Keratinocyte (primary cell): ENCODE data around the gene DMPK. TPM values are rescaled to one million over a fixed set of nuclear protein-coding genes. Genes with fewer than 3 reads are reported as not detected.

ENCODE experiments used
- DNase-seq: peaks from one replicate; pipeline ENCODE4 v3.0.0-alpha.2; 2011; ENCODE audit warnings: low read depth, missing footprints, low spot score
- FAIRE-seq: peaks from 2 replicates; lab custom pipeline; 2011; peaks lifted over from hg19 to GRCh38; lab: Jason Lieb, UNC
- H2AFZ ChIP-seq: 2 replicates; pipeline ENCODE4 v1.6.0; 2012; ENCODE audit warnings: low read length, control low read depth, inconsistent platforms; ENCODE audit not compliant: control insufficient read depth
- H3K27ac ChIP-seq: 2 replicates; pipeline ENCODE4 v1.5.1; 2011; ENCODE audit warnings: low read length; ENCODE audit not compliant: control insufficient read depth, insufficient read depth
- H3K27me3 ChIP-seq: 3 replicates; pipeline ENCODE4 v1.6.0; 2011; ENCODE audit warnings: low read length; ENCODE audit not compliant: control insufficient read depth, insufficient read depth; ENCODE audit errors: extremely low read depth
- H3K36me3 ChIP-seq, 2 experiments: 2 replicates in 1 of 2; 3 replicates in 1 of 2; pipeline ENCODE4 v1.5.1; 2011; ENCODE audit warnings: low read length in 2 of 2, mild to moderate bottlenecking in 1 of 2; ENCODE audit not compliant: control insufficient read depth in 2 of 2, insufficient read depth in 2 of 2; ENCODE audit errors: extremely low read depth in 1 of 2
- H3K4me1 ChIP-seq: 3 replicates; pipeline ENCODE4 v1.5.1; 2011; ENCODE audit warnings: low read length; ENCODE audit not compliant: control insufficient read depth, insufficient read depth; ENCODE audit errors: extremely low read depth
- H3K4me2 ChIP-seq: 3 replicates; pipeline ENCODE4 v1.6.0; 2011; ENCODE audit warnings: low read depth, low read length; ENCODE audit not compliant: control insufficient read depth, insufficient read depth; ENCODE audit errors: extremely low read depth
- H3K4me3 ChIP-seq, 3 experiments: fragments of 200-600 bp in 1 of 3; sonication (generic) in 1 of 3; 2 replicates in 2 of 3; 3 replicates in 1 of 3; pipeline ENCODE4 v1.5.1; 2011 to 2016; ENCODE audit warnings: low read length in 3 of 3, mild to moderate bottlenecking in 3 of 3, control low read depth in 2 of 3, inconsistent platforms in 1 of 3, low read depth in 1 of 3, mixed read lengths in 1 of 3, mixed run types in 1 of 3, moderate library complexity in 1 of 3; ENCODE audit not compliant: control insufficient read depth in 2 of 3, insufficient read depth in 2 of 3; ENCODE audit errors: extremely low read depth in 1 of 3
- H3K79me2 ChIP-seq: 2 replicates; pipeline ENCODE4 v1.6.0; 2012; ENCODE audit warnings: low read length; ENCODE audit not compliant: control insufficient read depth, insufficient read depth
- H3K9ac ChIP-seq: 3 replicates; pipeline ENCODE4 v1.6.0; 2011; ENCODE audit warnings: low read length; ENCODE audit not compliant: control insufficient read depth, insufficient read depth; ENCODE audit errors: extremely low read depth
- H3K9me1 ChIP-seq: 3 replicates; pipeline ENCODE4 v1.6.0; 2011; ENCODE audit warnings: low read length; ENCODE audit not compliant: control insufficient read depth, insufficient read depth; ENCODE audit errors: extremely low read depth
- H3K9me3 ChIP-seq: 2 replicates; pipeline ENCODE4 v1.5.1; 2012; ENCODE audit warnings: low read depth, low read length; ENCODE audit not compliant: control insufficient read depth
- H4K20me1 ChIP-seq: 3 replicates; pipeline ENCODE4 v1.6.0; 2011; ENCODE audit warnings: low read length; ENCODE audit not compliant: control insufficient read depth, insufficient read depth; ENCODE audit errors: extremely low read depth
- EZH2 ChIP-seq: IDR thresholded peaks from one replicate; pipeline ENCODE4 v1.6.1; 2012; ENCODE audit warnings: inconsistent platforms, mild to moderate bottlenecking, low read length, moderate library complexity
- dilution Hi-C: fragments of 300-500 bp; cut with MboI; formaldehyde crosslinking; loops from one replicate; pipeline ENCODE4 v1.7.0; 2020; ENCODE audit warnings: low sequenced_read_pairs; ENCODE audit not compliant: extremely low pct_ligation_motif_present
- polyA plus RNA-seq, 5 experiments: library from polyadenylated mRNA; depleted of rRNA in 3 of 5; stranded (reverse) in 3 of 5; stranded (forward) in 1 of 5; unstranded in 1 of 5; fragments of >200 nt; gene quantifications; 1 replicate in 1 of 5; 2 replicates in 3 of 5; 3 replicates in 1 of 5; pipeline versions ENCODE4 v1.2.1 to v1.2.3, GENCODE V29; 2011 to 2012; ENCODE audit warnings: missing spikeins in 2 of 5, low read depth in 1 of 5, low replicate concordance in 1 of 5
- TF ChIP-seq, protein P1 (sequence below), 3 experiments: IDR thresholded peaks in 1 of 3; conservative IDR thresholded peaks in 1 of 3; optimal IDR thresholded peaks in 1 of 3; 2 replicates in 2 of 3; 3 replicates in 1 of 3; pipeline versions ENCODE3 to v1.5.1; 2011; ENCODE audit warnings: low read length in 3 of 3, mild to moderate bottlenecking in 3 of 3, moderate library complexity in 2 of 3, control low read depth in 1 of 3, inconsistent platforms in 1 of 3; ENCODE audit not compliant: insufficient read depth in 2 of 3; ENCODE audit errors: extremely low read depth in 1 of 3

Gene DMPK
- polyA plus RNA-seq, 1 donor (not counting 4 experiments of a cell fraction or from before 2014, with no cell fraction given): 7.0 TPM

DNA sequence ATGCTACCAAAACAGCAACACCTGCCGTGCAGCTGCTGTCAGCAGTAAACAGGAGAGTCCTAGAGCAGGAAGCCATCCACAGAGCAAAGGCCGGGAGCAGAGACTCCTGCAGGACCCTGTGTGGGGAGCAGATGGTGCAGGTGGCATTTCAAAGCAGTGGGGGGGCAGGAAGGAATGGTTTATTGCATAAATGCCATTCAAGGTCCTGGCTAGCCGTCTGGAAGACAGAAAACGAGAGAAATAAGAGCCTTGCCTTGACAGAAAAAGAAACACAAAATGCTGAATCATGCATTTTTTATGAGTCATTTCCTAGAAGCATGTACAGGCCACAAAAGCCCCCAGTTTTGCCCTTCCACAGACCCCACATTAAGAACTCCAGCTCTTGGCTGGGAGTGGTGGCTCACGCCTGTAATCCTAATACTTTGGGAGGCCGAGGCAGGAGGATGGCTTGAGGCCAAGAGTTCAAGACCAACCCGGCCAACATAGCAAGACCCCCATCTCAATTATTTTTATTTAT, 27.4 kb upstream of the DMPK start:
- Histone ChIP-seq H3K9ac (no peak overlapping the region), H3K9me1 (no peaks in the 10 kb centered on the region), H3K36me3 (peaks cover 2% of the 10 kb centered on the region in 2 experiments), H3K4me2 (peak overlapping the region; percentile 71), H4K20me1 (no peaks in the 10 kb centered on the region), H3K27ac (peak overlapping the region; percentile 56), H2AFZ (peak overlapping the region; percentile 52), H3K27me3 (no peaks in the 10 kb centered on the region), H3K4me3 (peak overlapping the region in 1 of 3 experiments; percentile 26), H3K79me2 (no peaks in the 10 kb centered on the region), H3K4me1 (peaks cover 26% of the 10 kb centered on the region), H3K9me3 (no peaks in the 10 kb centered on the region)
- TF ChIP-seq, protein P1, sequence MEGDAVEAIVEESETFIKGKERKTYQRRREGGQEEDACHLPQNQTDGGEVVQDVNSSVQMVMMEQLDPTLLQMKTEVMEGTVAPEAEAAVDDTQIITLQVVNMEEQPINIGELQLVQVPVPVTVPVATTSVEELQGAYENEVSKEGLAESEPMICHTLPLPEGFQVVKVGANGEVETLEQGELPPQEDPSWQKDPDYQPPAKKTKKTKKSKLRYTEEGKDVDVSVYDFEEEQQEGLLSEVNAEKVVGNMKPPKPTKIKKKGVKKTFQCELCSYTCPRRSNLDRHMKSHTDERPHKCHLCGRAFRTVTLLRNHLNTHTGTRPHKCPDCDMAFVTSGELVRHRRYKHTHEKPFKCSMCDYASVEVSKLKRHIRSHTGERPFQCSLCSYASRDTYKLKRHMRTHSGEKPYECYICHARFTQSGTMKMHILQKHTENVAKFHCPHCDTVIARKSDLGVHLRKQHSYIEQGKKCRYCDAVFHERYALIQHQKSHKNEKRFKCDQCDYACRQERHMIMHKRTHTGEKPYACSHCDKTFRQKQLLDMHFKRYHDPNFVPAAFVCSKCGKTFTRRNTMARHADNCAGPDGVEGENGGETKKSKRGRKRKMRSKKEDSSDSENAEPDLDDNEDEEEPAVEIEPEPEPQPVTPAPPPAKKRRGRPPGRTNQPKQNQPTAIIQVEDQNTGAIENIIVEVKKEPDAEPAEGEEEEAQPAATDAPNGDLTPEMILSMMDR (optimal IDR thresholded peaks at IDR 0.05 in 1 of 3, IDR thresholded peaks at IDR 0.05 in 1 of 3, conservative IDR thresholded peaks at IDR 0.05 in 1 of 3; ENCODE audit: extremely low read depth in 1 of 3, insufficient read depth in 2 of 3, low read length in 3 of 3): no peak
- TF ChIP-seq EZH2: no peak
- dilution Hi-C loops: no loop called here
- FAIRE-seq: peak; percentile 81
- DNase-seq: no peak

DNA sequence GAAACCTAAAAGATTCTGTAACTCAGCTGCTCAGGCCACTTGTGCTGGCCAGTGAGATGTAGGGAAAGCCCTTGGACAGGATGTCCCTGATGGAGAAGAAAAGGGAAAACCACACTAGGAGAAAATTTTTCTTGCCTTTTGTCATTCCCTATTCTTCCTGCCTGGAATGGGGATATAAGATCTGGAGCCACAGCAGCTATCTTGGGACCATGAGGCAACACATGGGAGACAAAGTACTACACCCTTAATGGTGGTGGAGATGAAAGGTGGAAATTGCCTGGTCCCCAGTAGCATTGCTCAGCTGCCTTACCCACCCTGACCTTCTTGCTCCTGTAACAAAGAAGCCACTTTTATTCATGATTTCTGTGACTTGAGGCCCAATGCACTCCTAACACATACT, 23.4 kb upstream of the DMPK start:
- Histone ChIP-seq H2AFZ (no peak overlapping the region), H3K36me3 (no peaks in the 10 kb centered on the region), H3K9me3 (no peaks in the 10 kb centered on the region), H3K27ac (no peak overlapping the region), H3K4me3 (no peak overlapping the region), H3K4me1 (peaks cover 11% of the 10 kb centered on the region), H3K9ac (no peak overlapping the region), H4K20me1 (no peaks in the 10 kb centered on the region), H3K4me2 (no peak overlapping the region), H3K79me2 (no peaks in the 10 kb centered on the region), H3K27me3 (no peaks in the 10 kb centered on the region), H3K9me1 (no peaks in the 10 kb centered on the region)
- no peak for DNase-seq
- TF ChIP-seq EZH2: no peak
- TF ChIP-seq, protein P1 (optimal IDR thresholded peaks at IDR 0.05 in 1 of 3, IDR thresholded peaks at IDR 0.05 in 1 of 3, conservative IDR thresholded peaks at IDR 0.05 in 1 of 3; ENCODE audit: extremely low read depth in 1 of 3, insufficient read depth in 2 of 3, low read length in 3 of 3): no peak
- dilution Hi-C loops: no loop called here
- FAIRE-seq: no peak
